ENCODE data around the gene GLIPR2. TPM values are rescaled to one million over a fixed set of nuclear protein-coding genes. Genes with fewer than 3 reads are reported as not detected.
"Not testable (repeated sequence)": the region's sequence is repeated elsewhere in the genome, so short reads cannot be mapped to it uniquely, and the experiment has no call there.

Gene GLIPR2
- polyA plus RNA-seq, 3 donors, result 213 to 528 (median 520) TPM

GRCh38 chr9:36177571-36177970, 41.0 kb downstream of the GLIPR2 start:
- no peak for TF ChIP-seq CTCF (IDR thresholded peaks at IDR 0.05)
- H3K4me3 Mint-ChIP-seq, result no peak overlapping the region
- H4K20me1 ChIP-seq (ENCODE audit: insufficient read depth, low read length), result no peaks in the 10 kb centered on the region
- no peak overlapping the region for H3K4me2 ChIP-seq (replicated peaks; ENCODE audit: extremely low read depth, low read length, poor library complexity, severe bottlenecking)
- DNase-seq, result no peak
- peaks cover 0 to 13% (median 8%) of the 10 kb centered on the region in 7 donors for H3K9me3 Mint-ChIP-seq
- H3K27ac Mint-ChIP-seq, result no peak overlapping the region
- H3K4me3 ChIP-seq (replicated peaks in 1 of 3; ENCODE audit: low read depth in 2 of 3, low read length in 3 of 3), result no peak overlapping the region
- no peak overlapping the region for H3K27ac ChIP-seq (ENCODE audit: low read depth in 1 of 2, low read length in 2 of 2)
- no peaks in the 10 kb centered on the region for H3K9me3 ChIP-seq (replicated peaks in 1 of 2; ENCODE audit: control insufficient read depth in 1 of 2, insufficient read depth in 1 of 2, low read length in 2 of 2)
- intact Hi-C loops (cut with micrococcal nuclease), result no loop called here
- peaks cover 5% of the 10 kb centered on the region for H3K4me1 Mint-ChIP-seq
- no peak overlapping the region for H3K9ac ChIP-seq (ENCODE audit: insufficient read depth, low read length, poor library complexity, severe bottlenecking)
- peaks cover 0 to 8% (median 5%) of the 10 kb centered on the region in 3 donors for H3K27me3 Mint-ChIP-seq (ENCODE audit: low read depth in 3 of 3)
- no peaks in the 10 kb centered on the region for H3K79me2 ChIP-seq (ENCODE audit: insufficient read depth, low read length)
- H3K27me3 ChIP-seq (ENCODE audit: control insufficient read depth in 2 of 2, insufficient read depth in 2 of 2, low read length in 2 of 2), result no peaks in the 10 kb centered on the region
- WGBS (ENCODE audit: insufficient coverage), result no CpG with 5 or more reads among the region's 4 CpGs
- H3K36me3 Mint-ChIP-seq, result no peaks in the 10 kb centered on the region
- H3K36me3 ChIP-seq (replicated peaks in 1 of 2; ENCODE audit: control insufficient read depth in 1 of 2, insufficient read depth in 2 of 2, low read length in 2 of 2), result no peaks in the 10 kb centered on the region
- H3K4me1 ChIP-seq (ENCODE audit: control insufficient read depth in 1 of 2, insufficient read depth in 2 of 2, low read length in 2 of 2), result no peaks in the 10 kb centered on the region
- no peak overlapping the region for H2AFZ ChIP-seq (ENCODE audit: insufficient read depth, low read depth, low read length, poor library complexity, severe bottlenecking)

GRCh38 chr9:36180243-36180642, 43.7 kb downstream of the GLIPR2 start:
- intact Hi-C loops (cut with micrococcal nuclease); DNase-seq; H3K36me3 Mint-ChIP-seq; H3K4me1 ChIP-seq (ENCODE audit: control insufficient read depth in 1 of 2, insufficient read depth in 2 of 2, low read length in 2 of 2); H3K27me3 Mint-ChIP-seq (ENCODE audit: low read depth in 3 of 3); H3K4me2 ChIP-seq (replicated peaks; ENCODE audit: extremely low read depth, low read length, poor library complexity, severe bottlenecking); H3K27ac ChIP-seq (ENCODE audit: low read depth in 1 of 2, low read length in 2 of 2); H3K4me3 ChIP-seq (replicated peaks in 1 of 3; ENCODE audit: low read depth in 2 of 3, low read length in 3 of 3); H4K20me1 ChIP-seq (ENCODE audit: insufficient read depth, low read length); H3K27ac Mint-ChIP-seq; H3K4me3 Mint-ChIP-seq; H3K4me1 Mint-ChIP-seq; H2AFZ ChIP-seq (ENCODE audit: insufficient read depth, low read depth, low read length, poor library complexity, severe bottlenecking); H3K36me3 ChIP-seq (replicated peaks in 1 of 2; ENCODE audit: control insufficient read depth in 1 of 2, insufficient read depth in 2 of 2, low read length in 2 of 2); H3K9ac ChIP-seq (ENCODE audit: insufficient read depth, low read length, poor library complexity, severe bottlenecking); H3K9me3 ChIP-seq (replicated peaks in 1 of 2; ENCODE audit: control insufficient read depth in 1 of 2, insufficient read depth in 1 of 2, low read length in 2 of 2); H3K27me3 ChIP-seq (ENCODE audit: control insufficient read depth in 2 of 2, insufficient read depth in 2 of 2, low read length in 2 of 2); H3K79me2 ChIP-seq (ENCODE audit: insufficient read depth, low read length): not testable (repeated sequence)
- 100% methylated on average over 3 of the region's 6 CpGs for WGBS (ENCODE audit: insufficient coverage)
- H3K9me3 Mint-ChIP-seq, result peaks cover 0 to 13% (median 8%) of the 10 kb centered on the region in 7 donors
